RPMI8226 (cell line): ENCODE measurements around the gene PTPN14.

ENCODE experiments used
- DNase-seq: peaks from one replicate; pipeline ENCODE4 v3.0.0-alpha.2; 2015

The PTPN14 gene

DNA sequence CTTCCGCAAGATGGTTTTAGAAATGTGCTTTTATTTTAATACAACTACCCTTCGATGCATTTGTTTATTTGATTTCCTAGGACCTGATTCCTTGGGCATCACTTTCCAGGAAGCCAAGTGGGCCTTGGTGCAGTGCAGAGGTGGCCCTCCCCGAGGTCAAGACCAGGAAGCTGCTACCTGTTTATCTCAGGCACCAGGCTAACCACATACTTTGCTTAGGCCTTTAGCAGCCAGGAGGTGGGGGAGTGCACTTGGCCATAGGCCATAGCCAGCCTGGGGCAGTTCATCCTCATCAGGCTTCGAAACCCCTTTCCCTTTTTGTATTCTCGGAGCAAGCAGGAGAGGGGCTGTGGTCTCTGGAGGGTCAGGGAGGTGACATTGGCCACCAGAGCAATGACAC, 225.0 kb downstream of the PTPN14 start:
- DNase-seq = no peak

DNA sequence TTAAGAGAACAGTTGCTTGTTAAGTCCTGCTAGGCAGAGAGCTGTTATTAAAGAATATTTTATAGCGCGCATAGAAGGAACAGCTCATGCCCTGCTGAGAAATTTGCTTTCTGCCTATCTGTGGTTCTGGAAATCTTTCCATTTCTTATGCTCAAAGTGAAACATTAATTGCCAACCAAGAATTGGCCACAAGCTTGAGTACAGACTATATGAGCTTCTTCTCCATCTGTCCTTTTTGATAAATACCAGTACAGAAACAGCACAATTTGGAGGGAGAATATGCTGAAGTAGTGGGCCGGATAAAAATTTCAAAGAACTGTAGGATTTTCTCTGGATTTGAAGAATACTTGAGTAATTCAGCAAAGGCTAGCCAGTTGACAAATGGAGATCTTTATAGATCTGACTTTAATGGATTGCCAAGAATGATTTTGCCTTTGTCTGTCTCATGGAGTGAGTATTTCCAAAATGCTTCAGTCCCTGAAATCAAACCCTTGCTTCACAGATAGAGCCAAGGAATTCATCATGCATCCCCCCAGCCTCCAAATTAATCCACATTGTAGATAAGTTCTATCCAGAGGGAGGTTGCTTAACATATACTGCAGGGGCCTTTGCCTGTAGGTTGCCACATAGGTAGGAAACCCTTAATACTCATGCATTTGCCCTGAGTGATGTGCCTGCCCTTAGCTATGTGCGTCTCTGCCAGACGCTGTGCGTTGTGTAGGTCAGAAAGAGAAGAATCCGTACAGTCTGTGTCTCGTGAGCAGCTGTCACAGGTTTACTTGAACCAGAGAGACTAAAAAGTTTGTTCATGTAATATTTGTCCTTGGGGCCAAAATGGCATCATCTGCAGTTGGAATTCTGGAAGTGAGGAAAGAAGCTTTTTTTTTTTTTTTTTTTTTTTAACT, 226.3 kb downstream of the PTPN14 start:
- DNase-seq = no peak

DNA sequence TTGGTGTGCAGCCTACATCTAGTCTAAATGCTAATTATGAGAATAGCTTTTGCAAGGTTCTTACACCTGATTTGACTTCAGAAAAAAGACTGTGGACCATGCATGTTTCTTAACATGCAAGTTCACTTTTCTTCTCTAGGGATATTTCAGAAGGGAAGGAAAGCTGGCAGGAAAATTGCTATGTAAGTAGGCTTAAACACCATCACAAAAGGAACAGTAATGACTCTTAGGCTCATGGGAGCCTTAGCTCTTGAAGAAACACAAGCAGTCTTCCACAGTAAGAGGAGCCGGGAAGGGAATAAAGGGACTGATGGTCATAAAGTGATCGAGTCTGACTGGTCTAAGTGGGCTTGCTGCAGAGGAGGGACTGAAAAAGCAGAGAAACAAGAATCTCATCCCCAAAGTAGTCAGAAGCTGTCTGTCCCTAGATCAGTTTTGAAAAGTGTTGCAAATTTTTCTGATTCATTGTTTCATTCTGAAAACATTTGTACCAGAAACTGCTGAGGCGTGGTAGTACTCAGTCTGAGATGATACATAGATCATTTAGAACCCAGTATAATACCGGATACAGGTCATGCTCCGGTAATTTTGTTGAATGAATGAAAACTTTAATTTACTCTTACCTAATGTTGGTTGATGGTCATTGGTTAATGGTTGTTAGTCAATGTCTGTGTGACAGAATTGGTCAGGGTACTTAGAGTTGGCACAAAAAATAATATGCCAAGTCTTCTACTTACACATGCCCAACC, 229.5 kb downstream of the PTPN14 start:
- no peak for DNase-seq

DNA sequence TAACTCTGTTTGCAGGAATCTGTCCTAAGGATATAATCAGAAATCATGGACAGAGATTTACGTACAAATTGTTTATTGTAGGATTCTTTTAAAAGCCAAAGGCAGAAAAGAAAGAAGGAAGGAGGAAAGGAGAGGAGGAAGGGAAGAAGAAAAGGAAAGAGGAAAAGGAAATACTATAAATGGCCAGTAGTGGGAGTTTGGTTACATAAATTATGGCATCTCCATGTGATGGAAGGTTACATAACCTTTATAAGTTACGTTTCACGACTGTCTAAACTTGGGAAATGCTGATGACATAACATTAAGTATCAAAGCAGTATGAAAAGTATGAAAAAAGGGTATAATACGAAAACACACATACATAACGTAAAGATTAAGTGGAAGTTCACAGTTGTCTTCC, 231.5 kb downstream of the PTPN14 start:
- no peak for DNase-seq

DNA sequence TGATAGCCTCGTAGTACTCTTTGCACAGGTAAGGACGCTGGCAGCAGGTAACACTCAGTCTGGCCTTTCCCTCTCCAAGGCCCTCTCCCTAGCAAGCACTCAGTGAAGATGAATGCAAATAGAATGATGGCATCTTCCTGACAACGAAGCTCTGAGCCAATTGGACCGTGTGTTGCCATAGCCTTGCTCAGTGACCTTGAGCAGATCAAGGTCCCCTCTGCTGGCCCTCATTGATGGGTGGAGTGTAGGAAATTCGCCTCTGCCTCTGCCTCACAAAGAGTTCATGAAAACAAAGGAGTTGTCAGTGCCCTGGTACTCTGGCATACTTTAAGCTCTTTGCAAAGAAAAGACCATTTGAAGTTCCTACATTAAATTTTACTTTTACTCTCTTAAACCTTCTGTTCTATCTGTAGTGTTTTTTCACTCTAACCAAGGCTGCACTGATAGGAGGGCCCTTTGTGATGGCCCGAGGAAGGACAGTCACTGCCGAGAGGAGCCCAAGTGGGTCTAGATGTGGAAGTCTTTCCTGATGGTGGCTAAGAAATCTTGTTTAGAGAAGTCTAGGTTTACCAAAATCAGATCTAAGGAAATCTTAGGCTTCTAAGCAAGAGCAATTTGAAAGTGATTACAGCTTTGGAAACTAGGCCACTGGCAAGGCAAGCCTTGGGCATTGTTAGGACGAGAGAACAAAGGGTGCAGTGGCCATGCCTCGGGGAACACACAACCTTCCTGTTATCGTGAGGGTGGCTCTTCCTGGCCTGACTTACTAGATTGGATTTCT, 232.3 kb downstream of the PTPN14 start:
- no peak for DNase-seq

DNA sequence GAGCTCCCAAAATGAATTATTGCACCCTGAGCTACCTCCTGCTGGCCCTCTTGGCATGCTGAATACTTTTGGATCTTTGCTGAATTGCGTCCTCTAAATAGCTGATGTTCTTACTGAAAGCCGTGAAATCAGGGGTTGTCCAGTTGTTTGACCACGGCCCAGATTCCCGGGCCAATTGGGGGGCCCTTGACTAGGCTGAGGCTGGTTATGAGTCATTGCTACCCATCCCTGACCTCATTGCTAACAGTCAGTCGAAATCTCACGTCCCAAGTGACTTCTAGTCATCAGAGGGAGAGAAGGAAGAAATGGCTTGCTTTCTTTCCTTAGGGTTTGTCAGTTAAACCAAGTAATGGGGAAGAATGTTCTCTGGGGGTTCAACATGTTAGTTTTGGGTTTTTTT, 233.0 kb downstream of the PTPN14 start:
- no peak for DNase-seq

DNA sequence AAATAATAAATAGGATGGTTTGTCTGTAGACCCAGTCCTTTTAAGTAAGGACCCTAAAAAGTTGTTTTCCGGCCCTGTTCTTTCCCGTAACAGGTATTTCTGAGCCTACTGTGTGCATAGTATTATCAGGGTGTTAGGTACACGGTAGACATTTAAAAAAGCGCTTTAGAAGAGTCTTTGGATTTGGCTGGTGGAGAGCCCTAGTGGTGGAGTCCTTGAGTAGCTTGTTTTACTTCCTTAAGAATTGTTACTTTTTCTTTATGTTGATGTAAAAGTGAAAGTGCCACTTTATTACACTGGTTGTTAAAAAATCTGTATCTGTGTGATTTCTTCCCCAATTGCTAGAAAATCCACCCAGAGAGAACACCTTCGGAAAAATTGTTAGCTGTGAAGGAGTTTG, 233.7 kb downstream of the PTPN14 start:
- no peak for DNase-seq

DNA sequence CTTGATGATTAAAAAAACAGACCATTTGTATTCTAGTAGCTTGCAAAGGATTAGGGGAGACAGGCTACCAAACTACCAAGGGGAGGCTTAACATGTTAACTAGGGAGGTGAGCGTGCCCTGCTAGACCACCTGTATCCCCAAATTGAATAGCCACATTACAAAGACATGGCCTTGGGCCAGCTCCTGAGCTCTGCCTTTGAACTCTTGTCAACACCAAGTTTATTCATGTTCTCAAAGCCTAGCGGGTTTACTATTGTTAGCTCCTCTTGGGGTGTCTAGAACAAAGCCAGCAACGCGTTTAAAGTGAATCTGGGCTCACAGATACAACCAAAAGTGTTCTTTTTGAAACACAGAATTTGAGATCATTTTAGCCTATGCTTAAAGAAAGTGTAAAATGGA, 234.1 kb downstream of the PTPN14 start:
- no peak for DNase-seq

DNA sequence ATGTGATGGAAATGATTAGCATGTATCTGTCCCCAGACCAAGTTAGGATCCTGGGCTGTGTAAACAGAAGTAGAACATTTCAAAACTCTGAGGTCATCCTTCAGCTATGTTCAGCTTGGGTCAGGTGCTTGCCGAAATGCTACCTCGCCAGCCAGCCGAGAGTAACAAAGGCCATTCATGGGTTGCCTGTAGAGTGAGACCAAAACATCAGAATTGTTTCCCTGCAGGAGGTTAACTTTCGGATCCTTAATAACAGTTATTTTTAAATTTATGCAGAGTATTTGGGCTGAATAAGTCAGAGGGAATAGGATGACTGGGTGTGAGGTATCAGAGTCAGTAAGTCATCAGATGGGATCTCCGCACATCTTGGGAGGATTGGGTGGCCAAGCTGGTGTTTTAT, 234.8 kb downstream of the PTPN14 start:
- no peak for DNase-seq

DNA sequence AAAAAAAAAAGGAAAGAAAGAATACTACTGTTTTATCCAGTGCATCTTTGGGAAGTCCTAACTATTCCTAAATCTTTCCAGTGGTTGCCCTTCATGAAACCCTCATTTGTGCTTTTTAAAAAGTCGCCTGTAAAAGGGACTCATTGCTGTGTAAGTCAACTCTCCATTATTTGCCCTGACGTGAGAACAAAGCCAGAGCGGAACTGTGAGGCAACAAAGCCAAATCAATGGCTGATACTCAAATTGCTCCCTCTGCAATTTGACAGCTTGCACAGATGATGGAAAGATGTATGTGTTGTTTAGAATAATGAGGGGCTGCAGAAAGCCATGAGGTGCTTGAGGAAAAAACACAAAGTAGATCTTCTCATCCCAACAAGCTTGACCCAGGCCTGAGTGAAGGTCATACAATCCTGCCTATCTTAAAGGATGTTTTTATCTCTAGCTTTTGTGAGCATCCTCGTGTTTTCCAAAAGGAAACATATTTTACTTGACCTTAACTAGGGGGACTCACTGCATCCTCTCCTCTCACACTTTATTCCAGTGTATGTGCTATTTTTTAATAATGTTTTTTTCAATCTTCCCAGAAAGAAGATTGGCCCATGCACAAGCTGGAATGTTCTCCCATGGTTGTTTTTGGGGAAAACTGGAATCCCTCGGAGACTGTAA, 237.1 kb downstream of the PTPN14 start:
- no peak for DNase-seq

DNA sequence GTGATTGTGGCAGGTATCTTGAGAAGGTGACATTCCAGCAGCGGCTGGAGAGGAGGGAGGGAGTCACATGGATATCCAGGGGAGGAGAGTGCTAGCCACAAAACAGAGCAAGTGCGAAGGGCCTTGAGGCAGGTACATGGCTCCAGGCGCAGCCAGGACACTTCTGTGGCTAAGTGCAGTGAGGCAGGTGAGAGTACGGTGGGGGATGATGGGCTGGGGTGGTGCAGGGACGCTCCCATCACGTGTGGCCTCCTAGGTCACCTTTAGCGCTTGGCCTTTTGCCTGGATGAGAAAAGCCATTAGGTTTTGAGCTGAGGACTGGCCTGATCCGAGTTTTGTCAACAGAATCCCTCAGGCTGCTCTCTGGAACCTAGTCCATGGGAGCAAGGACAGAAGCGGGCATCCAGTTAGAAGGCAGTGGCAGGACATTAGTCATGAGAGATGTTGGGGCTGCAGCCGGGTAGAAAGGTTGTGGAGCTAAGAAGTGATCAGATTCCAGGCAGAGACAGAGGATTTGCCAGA, 238.8 kb downstream of the PTPN14 start:
- DNase-seq = no peak

DNA sequence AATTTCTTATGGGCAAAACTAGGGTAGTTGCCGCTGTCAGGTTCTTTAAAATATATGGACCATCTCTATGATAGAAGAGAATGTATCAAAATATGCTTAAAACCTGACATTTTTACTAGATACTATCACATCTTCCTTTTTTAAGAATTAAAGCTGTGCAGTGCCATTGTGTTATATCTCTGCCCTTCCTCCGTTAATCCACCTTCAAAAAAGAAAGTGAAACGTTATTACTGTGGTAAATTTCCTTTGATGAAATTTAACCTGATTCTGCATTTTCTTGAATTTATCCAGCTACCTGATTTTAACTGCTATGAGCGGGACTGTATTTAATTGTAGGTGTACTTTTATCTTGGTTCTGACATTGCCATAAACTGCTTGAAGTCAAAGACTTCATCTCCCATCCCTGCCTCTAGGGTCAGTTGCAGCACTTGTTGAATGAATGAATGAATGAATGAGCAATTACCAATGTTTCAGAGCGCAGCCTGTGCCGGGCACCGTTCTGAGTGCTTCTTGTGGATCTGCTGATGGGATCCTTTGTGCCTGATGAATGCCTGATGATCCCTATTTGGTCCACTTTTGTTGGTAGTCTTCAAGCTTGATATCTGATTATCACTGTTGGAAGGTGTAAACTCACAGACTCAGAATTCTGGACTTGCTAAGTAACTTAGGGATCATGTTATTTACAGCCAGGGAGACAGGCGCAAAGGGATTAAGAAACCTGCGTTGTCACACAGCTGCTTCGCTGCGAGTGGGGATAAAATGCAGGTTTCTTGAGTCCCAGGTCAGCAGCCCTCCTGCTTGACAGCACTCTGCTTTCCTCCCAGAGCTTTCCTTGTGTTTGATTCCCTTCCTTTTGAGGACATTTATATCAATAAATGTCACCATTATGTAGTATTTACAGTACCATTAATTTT, 240.4 kb downstream of the PTPN14 start:
- no peak for DNase-seq

DNA sequence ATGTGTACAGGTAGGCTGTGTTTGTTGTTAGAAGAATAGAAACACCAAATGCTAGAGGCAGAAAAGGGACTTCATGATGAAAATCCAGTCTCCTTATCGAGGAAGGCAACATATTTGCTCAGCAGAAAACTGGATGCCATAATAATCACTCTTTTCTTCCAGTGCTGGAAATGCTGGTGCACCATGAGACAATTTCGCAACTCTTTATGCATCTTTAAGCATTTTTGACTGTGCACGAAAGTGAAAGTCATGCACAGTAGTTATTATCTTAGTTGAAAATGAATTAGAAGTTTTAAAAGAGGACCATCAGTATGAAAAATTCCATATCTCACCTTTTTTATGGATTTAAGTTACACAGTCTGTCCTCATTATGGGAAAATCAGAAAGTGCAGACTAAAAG, 241.4 kb downstream of the PTPN14 start:
- no peak for DNase-seq

DNA sequence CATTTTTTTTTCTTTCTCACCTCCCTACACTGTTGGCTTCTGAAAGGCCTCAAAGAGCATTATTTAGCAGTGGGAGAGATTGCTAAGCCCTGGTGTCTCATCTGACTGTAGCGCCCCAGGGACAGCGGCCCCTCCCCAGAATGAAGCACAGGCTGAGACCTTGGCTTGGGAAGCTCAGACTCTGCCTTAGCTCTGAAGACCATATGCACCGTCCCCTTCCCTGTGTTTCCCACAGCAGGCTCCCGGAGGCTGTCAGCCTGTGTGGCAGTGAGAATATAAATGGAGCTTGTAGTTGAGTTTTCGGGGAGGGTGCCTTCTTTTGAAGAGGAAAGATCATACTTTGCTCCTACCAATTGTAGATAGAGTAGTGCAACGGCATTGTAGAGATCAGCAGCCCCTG, 245.1 kb downstream of the PTPN14 start:
- DNase-seq = no peak

DNA sequence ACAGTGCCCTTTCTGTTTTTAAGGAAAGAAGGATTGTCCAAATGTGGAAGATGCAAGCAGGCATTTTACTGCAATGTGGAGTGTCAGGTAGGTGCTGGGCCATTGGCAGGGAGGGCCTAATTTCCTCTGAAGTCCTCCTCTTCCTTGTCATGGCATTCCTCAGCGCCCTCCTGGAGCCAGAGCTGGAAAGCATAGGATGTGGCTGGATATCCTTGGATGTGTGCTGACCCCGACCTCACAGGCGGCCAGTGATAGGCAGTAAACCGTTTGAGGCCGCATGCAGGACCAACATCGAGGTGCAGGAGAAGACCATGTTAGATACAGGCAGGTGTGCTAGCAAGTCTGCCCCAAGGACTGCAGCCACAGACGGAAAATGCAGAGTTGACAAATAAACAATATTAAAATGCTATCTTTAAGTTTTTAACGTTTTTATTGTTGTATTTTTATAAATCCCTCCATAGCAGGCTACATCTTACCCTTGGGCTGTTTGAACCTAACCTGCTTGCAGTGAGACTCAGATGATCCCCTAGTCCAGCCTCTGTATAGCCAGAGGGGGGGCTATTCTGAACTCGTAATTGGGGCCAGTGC, 246.1 kb downstream of the PTPN14 start:
- DNase-seq = no peak

DNA sequence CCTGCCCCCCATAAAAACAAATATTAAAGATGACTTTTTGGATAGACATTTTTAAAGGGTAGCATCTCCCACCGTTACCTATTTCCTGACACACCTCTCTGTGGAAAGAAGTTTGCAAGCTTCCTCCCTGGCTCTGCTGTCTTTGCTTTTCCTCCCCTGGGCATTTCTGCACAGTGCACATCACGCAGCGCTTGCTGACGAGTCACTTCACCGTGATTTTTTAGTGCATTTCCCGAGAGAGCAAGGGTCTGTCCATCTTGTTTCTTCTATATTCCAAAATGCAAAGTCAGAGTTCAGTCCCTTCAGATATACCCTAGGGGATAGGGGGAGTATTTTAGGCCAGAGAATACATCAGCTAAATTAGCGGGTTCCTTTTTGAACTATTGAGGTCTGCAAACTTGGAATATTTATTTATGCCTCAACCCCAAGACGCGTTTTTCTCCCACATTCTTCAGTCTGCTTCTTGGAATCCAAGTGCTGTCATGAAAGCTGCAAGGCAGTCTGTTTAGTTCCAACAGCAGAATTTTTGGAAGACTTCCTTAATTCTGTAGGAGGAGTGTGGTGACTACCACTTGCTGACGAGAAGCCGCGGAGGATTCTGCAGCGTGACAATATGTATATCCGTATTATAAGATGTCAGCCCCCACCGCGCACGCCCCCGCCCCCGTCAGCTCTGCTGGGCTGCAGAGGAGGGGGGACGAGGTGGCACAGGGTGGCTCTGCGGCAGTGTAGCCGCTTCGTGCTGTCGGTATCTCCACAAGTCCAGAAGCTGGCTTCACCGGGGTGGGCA, 248.1 kb downstream of the PTPN14 start:
- DNase-seq = no peak

DNA sequence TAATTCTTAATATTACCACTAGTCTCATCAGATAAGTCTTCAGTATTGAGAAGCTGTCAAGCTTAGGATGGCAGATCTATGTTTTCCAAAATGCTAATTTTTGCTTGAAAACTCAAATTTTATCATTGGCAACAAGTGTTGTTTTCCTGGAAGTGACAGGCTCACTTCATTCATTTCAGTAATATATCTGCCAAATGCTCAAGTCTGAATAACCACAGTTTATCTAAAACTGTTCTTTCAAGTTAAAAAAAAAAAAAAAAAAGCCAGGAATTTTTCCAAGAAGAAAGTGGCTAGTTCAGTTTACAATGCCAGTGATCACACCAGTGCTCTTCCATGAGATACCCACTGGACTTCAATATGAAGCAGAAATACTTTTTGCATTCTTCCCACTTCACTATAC, 249.9 kb downstream of the PTPN14 start:
- DNase-seq = no peak

DNA sequence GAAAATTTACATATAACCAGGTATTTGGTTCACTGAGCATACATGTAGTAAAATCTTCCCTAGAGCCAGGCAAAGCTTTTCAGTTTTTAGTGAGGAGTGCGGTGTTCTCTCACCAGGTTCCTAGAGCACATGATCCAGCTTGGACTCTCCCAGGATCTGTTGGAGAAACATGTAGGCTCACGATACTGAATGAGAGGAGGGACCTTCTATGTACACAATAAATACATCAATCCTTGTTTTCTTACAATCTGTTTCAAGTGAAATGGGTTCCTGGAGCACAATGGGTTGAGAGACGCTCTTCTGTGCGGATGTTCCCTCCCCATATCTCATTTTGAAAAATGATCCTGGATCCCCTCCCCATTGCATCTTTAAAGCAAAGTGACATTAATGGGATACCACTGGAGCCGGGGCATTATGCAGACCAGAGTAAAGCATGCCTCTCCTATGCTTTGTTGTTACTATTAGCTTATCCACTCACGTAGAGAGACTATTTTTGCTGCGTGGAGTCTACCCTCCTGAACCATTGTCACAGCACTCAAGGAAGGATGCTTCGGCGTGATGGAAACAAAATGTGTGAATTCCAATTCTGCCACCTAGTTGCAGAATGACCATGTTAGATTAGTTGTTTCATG, 251.1 kb downstream of the PTPN14 start:
- no peak for DNase-seq
